ENCODE data around the gene MBD3L2. TPM values are rescaled to one million over a fixed set of nuclear protein-coding genes. Genes with fewer than 3 reads are reported as not detected.

Gene MBD3L2
- total RNA-seq = not detected in 2 replicates

DNA sequence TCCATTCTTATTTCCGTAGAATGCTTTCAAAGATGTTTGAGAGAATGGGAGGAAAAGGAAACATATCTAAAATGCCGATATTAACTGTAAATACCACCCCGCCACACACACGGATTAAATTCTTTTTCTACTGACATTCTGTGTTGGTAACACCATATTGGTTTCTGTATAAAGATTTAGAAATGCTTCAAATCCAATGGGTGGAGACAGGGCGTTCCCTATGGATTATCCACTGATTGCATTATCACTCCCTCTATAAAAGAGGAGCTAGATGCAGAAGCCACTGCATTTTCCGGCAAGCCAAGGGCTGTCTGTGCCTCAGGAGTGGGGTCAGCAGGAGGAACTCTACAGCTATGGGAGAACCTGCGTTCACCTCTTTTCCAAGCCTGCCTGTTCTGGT is at the start of gene MBD3L2:
Gene MBD3L2, plus strand, starts transcription at position 301 of the 400 bp plus-strand sequence. Its CDS starts 53 bp downstream, at position 354.

DNA sequence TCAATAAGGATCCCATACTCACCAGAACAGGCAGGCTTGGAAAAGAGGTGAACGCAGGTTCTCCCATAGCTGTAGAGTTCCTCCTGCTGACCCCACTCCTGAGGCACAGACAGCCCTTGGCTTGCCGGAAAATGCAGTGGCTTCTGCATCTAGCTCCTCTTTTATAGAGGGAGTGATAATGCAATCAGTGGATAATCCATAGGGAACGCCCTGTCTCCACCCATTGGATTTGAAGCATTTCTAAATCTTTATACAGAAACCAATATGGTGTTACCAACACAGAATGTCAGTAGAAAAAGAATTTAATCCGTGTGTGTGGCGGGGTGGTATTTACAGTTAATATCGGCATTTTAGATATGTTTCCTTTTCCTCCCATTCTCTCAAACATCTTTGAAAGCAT is 27.8 kb upstream of the MBD3L2 start, which contains the start of gene MBD3L2B:
Gene MBD3L2B, minus strand, starts transcription at position 101 of the 400 bp plus-strand sequence. Its CDS starts 34 bp downstream, at position 67.

DNA sequence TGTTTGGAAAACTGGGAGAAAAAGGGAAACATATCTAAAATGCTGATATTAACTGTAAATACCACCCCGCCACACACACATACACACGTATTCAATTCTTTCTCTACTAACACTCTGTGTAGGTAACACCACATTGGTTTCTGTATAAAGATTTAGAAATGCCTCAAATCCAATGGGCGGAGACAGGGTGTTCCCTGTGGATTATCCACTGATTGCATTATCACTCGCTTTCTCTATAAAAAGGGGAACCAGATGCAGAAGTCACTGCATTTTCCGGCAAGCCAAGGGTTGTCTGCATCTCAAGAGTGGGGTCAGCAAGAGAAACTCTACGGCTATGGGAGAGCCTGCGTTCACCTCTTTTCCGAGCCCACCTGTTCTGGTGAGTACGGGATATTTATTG is 18.8 kb upstream of the MBD3L2 start, which contains the start of gene MBD3L5:
Gene MBD3L5, plus strand, starts transcription at position 301 of the 400 bp plus-strand sequence. Its CDS starts 34 bp downstream, at position 335.

DNA sequence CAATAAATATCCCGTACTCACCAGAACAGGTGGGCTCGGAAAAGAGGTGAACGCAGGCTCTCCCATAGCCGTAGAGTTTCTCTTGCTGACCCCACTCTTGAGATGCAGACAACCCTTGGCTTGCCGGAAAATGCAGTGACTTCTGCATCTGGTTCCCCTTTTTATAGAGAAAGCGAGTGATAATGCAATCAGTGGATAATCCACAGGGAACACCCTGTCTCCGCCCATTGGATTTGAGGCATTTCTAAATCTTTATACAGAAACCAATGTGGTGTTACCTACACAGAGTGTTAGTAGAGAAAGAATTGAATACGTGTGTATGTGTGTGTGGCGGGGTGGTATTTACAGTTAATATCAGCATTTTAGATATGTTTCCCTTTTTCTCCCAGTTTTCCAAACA is 9.0 kb upstream of the MBD3L2 start, which contains the start of gene MBD3L4:
Gene MBD3L4, minus strand, starts transcription at position 101 of the 400 bp plus-strand sequence. Its CDS starts 35 bp downstream, at position 66.

DNA sequence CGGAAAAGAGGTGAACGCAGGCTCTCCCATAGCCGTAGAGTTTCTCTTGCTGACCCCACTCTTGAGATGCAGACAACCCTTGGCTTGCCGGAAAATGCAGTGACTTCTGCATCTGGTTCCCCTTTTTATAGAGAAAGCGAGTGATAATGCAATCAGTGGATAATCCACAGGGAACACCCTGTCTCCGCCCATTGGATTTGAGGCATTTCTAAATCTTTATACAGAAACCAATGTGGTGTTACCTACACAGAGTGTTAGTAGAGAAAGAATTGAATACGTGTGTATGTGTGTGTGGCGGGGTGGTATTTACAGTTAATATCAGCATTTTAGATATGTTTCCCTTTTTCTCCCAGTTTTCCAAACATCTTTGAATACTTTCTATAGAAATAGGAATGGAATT is 9.5 kb downstream of the MBD3L2 start, which contains the start of gene MBD3L3:
Gene MBD3L3, minus strand, starts transcription at position 101 of the 400 bp plus-strand sequence. Its CDS starts 71 bp downstream, at position 30.

DNA sequence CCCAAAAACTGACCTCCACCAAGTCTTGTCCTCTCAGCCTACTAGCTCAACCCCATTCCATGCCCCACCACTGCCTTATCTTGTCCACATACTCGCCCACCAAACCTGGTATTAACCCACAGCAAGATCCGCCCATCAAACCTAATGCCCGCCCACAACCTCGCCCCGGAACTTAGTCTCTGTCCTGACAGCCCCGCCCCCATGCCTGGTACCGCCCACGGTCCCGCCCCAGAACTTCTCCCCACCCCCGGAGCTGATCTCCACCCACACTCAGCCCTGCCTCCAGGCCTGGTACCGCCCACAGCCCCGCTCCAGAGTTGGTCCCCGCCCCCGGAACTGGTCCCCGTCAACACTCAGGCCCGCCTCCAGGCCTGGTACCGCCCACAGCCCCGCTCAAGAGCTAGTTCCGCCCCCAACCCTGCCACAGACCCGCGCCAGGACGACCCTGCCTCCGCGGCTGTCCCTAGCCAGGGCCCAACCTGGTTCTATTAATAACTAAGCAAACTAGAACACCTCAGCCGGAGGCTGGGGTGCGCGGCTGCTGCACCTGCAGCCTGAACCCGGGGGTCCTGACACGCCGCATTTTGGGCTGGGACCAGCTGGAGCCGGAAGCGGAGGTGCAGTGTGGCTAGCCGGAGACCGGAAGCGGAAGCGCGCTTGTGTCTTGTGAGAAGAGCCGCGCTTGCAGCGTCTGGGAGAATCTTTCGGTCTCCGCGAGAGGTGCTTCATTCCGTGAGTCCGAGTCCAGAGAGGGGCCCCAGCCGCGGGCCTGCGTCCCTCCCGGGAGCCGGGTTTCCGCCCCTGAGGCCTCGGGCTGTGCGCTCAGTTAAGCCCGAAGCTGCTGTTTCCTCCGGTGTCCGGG is 20.2 kb downstream of the MBD3L2 start, which contains the start of gene ZNF557:
Gene ZNF557, plus strand, starts transcription at position 662 of the 862 bp plus-strand sequence. CDS start 5,372 bp downstream, outside the sequence.

Other genes with a start within 250 kb of the MBD3L2 start
- gene ADGRE1, start 161.7 kb upstream of the MBD3L2 start, total RNA-seq = 0.22 TPM in 1 of 2 replicates, not detected in the other
- not detected in 2 replicates for gene MBD3L2B, start 27.9 kb upstream of the MBD3L2 start, total RNA-seq
- gene MBD3L5, start 18.7 kb upstream of the MBD3L2 start, total RNA-seq = not detected in 2 replicates
- not detected in 2 replicates for gene MBD3L4, start 9.1 kb upstream of the MBD3L2 start, total RNA-seq
- gene MBD3L3, start 9.4 kb downstream of the MBD3L2 start, total RNA-seq = not detected in 2 replicates
- gene ZNF557, start 20.4 kb downstream of the MBD3L2 start, total RNA-seq = 11.6 and 12.7 TPM in 2 replicates
- 5.0 and 26.0 TPM in 2 replicates for gene INSR, start 245.1 kb downstream of the MBD3L2 start, total RNA-seq